Measurements from ENCODE around the gene DENND5B.
"Not testable (repeated sequence)": the region's sequence is repeated elsewhere in the genome, so short reads cannot be mapped to it uniquely, and the experiment has no call there.

Gene DENND5B

GRCh38 chr12:31550590-31550989, 40.3 kb downstream of the DENND5B start:
- not testable (repeated sequence) for DNase-seq

- DNase-seq: no peak
Measured at GRCh38 chr12:31536672-31537071, 54.3 kb downstream of the DENND5B start.

GRCh38 chr12:31533470-31533869, 57.5 kb downstream of the DENND5B start:
- DNase-seq: no peak

- DNase-seq: no peak
Measured at GRCh38 chr12:31531893-31532292, 59.0 kb downstream of the DENND5B start.

DNA sequence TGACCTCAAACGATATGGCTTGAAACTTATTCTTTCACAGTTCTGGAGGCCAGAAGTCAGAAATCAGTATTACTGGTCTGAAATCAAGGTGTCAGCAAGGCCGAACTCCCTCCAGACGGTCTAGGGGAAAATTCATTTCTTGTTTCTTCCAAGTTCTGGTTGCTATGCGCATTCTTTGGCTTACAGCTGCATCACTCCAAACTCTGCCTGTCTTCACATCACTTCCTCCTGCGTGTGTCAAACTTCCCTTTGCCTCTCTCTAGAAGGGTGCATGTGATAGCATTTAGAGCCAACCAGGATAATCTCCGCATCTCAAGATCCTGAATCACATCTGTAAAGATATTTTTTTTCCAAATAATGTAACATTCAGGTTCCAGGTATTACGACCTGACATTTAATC, 62.8 kb downstream of the DENND5B start:
- no peak for DNase-seq

GRCh38 chr12:31527083-31527482, 63.9 kb downstream of the DENND5B start:
- no peak for DNase-seq

- DNase-seq: no peak
Measured at GRCh38 chr12:31526158-31526546, 64.8 kb downstream of the DENND5B start.

DNA sequence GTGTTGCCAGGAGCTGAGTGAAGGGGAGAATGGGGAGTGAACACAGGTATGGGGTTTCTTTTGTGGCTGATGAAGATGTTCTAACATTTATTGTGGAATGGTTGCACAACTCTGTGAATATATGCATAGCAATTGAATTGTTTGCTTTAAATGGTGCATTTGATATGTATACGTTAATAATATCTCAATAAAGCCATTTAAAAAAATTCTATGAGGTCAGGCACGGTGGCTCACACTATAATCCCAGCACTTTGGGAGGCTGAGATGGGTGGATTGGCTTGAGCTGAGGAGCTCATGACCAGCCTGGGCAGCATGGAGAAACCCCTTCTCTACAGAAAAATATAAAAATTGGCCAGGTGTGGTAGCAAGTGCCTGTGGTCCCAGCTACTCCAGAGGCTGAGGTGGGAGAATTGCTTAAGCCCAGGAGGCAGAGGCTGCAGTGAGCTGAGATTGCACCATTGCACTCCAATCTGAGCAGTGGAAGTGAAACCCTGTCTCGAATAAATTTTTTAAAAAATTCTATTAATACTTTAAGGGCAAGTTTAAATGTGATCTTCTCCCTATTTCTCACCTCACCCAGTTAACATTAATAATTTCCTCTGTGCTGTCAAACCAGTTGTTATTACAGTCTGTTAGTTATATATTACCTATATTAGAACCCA, 65.3 kb downstream of the DENND5B start:
- no peak for DNase-seq

DNA sequence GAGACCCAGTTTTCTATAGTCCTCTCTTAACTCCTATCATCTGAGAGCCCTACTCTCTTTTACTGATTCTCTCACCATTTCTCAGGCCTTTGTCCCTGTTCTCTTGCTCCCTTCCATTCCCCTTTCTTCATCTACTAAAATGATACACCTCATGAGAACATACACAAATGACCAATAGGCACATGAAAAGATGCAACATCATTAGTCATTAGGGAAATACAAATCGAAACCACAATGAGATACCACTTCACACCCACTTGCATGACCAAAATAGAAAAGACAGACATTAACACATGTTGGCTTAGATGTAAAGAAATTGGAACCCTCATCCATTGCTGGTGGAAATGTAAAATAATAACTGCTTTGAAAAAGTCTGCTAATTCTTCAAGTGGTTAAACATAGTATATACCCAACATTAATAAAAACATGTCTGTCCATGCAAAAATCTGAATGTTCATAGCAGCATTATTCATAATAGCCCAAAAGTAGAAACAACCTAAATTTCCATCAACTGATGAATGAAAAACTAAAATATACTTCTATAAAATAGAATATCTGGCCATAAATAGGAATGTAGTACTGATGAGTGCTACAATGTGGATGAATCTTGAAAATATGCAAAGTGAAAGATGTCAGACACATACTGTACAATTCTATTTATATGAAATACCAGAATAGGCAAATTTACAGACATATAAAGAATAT, 66.0 kb downstream of the DENND5B start:
- DNase-seq: no peak

- no peak for DNase-seq
Measured at GRCh38 chr12:31523306-31523705, 67.6 kb downstream of the DENND5B start.

DNA sequence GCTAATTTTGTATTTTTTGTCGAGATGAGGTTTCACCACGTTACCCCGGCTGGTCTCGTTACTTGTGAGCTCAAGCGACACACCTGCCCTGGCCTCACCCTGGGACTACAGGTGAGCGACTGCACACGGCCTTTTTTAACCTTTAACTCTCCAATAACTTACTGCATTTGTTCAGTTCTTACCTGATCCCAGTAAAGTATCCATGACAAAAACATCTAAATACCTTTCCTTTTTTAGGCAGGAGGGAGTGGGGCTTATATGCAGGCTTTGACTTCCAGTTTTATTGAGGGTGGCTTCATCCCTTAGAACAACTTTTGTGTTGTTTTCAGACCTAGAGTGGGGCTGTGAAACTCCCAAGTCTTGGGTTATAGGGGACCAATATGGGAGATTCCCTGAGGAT, 68.3 kb downstream of the DENND5B start:
- no peak for DNase-seq

- DNase-seq: peak; percentile 31
Measured at GRCh38 chr12:31521964-31522363, 69.0 kb downstream of the DENND5B start.

GRCh38 chr12:31519511-31519910, 71.4 kb downstream of the DENND5B start:
- peak; percentile 50 for DNase-seq

- DNase-seq: peak; percentile 87
Measured at GRCh38 chr12:31518680-31519227, 72.2 kb downstream of the DENND5B start.

DNA sequence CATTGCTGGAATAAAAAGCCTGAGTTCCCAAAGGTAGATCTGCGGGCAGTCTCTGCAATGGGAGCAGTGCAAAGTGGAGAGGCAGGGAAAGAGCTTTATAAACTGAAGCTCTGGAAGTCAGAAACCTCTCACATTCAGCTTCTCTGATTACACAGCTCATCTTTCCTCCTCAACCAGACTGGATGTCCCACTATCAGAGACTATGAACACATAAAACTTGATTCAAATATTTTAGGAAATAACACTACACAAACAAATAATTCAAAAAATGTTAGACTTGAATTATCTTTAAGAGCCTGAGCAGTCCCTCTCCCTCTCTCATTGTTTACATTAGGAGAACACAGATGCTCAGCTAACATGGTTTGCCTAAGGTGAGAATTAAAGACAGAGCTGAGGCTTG, 72.9 kb downstream of the DENND5B start:
- DNase-seq: no peak

DNA sequence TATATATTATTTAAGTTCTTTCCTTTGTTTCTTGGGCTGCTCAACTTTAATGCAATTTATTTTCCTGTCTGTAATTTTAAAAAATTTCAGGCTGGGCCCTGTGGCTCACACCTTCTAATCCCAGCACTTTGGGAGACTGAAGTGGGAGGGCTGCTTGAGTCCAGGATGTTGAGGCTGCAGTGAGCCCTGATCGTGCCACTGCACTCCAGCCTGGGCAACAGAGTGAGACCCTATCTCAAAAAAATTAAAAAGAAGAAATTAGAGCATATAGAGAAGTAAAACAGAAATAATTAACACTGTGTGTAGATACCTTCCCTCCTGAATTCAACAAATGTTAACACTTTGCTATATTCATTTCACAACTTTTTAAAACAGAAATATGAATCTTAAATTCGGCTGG, 74.2 kb downstream of the DENND5B start:
- DNase-seq: no peak

DNA sequence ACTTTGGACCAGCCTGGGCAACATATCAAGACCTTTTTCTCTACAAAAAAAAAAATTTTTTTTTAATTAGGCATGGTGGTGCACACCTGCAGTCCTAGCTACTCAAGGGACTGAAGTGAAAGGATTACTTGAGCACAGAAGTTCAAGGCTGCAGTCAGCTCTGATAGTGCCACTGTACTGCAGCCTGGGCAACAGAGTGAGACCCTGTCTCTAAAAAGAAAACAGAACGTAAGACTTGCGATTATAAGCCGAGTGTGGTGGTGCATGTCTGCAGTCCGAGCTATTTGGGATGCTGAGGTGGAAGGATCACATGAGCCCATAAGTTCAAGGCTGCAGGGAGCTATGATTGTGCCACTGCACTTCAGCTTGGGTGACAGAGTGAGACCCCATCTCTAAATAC, 76.0 kb downstream of the DENND5B start:
- DNase-seq: no peak

DNA sequence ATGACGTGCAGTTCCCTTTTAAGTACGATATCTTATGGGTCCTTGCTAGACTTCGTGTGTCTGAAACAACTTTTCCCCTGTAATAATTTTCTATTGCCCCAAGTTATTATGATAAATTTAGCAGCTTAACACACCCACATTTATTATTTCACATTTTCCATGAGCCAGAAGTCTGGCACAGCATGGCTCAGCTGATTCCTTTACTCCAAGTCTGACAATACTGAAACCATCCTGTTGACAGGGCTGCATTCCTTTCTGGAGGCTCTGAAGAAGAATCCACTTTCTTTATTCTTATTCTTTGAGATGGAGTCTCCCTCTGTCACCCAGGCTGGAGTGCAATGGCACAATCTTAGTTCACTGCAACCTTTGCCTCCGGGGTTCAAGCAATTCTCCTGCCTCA, 80.9 kb downstream of the DENND5B start:
- DNase-seq: no peak

- no peak for DNase-seq
Measured at GRCh38 chr12:31508436-31509150, 82.3 kb downstream of the DENND5B start.

DNA sequence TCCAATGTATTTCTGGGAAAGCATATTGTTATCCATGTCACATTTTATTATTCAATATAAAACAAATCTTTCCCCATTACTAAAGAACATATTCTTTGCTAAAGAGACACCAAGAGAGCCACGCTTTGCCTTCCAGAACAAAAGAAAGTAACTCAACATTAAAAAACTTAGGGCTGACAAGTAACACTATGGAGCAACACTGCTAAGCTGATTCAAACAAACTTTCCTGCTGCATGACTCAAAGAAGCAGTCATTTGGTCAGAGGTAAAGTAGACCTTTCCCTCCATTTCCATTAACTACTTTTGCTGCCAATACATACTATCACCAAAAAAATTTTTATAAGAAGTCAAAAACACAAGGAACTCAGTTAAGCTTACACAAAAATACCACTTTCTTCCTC, 83.0 kb downstream of the DENND5B start:
- DNase-seq: no peak

DNA sequence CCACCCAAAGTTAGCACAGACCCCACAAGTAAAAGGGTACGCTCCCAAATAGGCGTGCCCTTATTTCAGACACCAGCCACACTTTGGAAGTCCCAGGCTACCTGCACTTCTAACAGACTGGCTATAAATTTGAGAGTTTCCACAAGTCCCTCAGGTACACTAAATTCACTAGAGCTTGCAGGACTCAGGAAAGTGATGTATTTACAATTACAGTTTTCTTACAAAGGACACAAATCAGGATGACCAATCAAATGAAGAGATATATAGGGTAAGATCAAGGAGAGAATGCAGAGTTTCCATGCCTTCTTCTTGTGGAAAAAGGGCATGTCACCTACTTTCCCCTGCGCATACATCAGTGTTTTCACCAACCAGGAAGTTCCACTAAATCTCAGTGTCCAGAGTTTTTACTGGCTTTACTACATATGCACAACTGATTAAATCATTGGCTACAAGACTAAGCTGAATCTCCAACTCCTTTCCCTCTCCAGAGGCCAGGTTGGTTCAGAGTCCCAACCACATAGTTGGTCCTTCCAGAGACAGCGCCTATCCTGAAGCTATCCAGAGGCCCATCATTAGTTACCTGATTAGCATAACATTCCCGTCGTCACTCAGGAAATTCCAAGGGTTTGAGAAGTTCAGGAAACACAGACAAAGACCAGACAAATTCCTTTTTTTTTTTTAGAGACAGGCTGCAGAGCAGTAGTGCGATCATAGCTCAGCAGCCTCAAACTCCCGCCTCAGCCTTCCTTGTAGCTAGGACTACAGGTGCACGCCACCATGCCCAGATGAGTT, 84.2 kb downstream of the DENND5B start:
- no peak for DNase-seq

- DNase-seq: no peak
Measured at GRCh38 chr12:31504625-31505222, 86.2 kb downstream of the DENND5B start.

GRCh38 chr12:31501014-31501413, 89.9 kb downstream of the DENND5B start:
- DNase-seq: not testable (repeated sequence)
